GM19025 (cell line): ENCODE results near the gene NKX2-2.
A peak's percentile ranks its signal among the peaks of the same experiment; 100 is the strongest.

ENCODE experiments used
- ATAC-seq: cut with Tn5 transposase; IDR thresholded peaks from one replicate; pipeline ENCODE4 v1.9.1; 2021; ENCODE audit warnings: mild to moderate bottlenecking, low read depth, moderate library complexity; ENCODE audit not compliant: unreplicated experiment

The NKX2-2 gene

GRCh38 chr20:21513881-21514540 lies at the start of gene NKX2-2:
Gene NKX2-2, minus strand, starts transcription at chr20:21514064. Its CDS starts 395 bp downstream, at chr20:21513669.
- no peak for ATAC-seq

- ATAC-seq: no peak
Observed at GRCh38 chr20:21562656-21563055, 48.8 kb upstream of the NKX2-2 start.

- peak; percentile 83 for ATAC-seq
Observed at GRCh38 chr20:21559305-21559704, 45.4 kb upstream of the NKX2-2 start.

GRCh38 chr20:21557241-21558020 lies 43.6 kb upstream of the NKX2-2 start:
- ATAC-seq: no peak

- no peak for ATAC-seq
Observed at GRCh38 chr20:21556398-21556797, 42.5 kb upstream of the NKX2-2 start.

- no peak for ATAC-seq
Observed at GRCh38 chr20:21555470-21556120, 41.7 kb upstream of the NKX2-2 start.

GRCh38 chr20:21554985-21555384 lies 41.1 kb upstream of the NKX2-2 start:
- ATAC-seq: no peak

GRCh38 chr20:21554376-21554890 lies 40.6 kb upstream of the NKX2-2 start:
- ATAC-seq: no peak

- no peak for ATAC-seq
Observed at GRCh38 chr20:21550587-21550986, 36.7 kb upstream of the NKX2-2 start.

GRCh38 chr20:21548390-21549035 lies 34.6 kb upstream of the NKX2-2 start:
- peak; percentile 84 for ATAC-seq

- ATAC-seq: no peak
Observed at GRCh38 chr20:21546355-21546754, 32.5 kb upstream of the NKX2-2 start.

GRCh38 chr20:21539512-21539911 lies 25.6 kb upstream of the NKX2-2 start:
- ATAC-seq: no peak

GRCh38 chr20:21534886-21535285 lies 21.0 kb upstream of the NKX2-2 start:
- ATAC-seq: no peak

- no peak for ATAC-seq
Observed at GRCh38 chr20:21534453-21534852, 20.6 kb upstream of the NKX2-2 start.

- ATAC-seq: no peak
Observed at GRCh38 chr20:21529863-21530262, 16.0 kb upstream of the NKX2-2 start.

- no peak for ATAC-seq
Observed at GRCh38 chr20:21528870-21529269, 15.0 kb upstream of the NKX2-2 start.

- ATAC-seq: no peak
Observed at GRCh38 chr20:21527908-21528307, 14.0 kb upstream of the NKX2-2 start.

- no peak for ATAC-seq
Observed at GRCh38 chr20:21526776-21527175, 12.9 kb upstream of the NKX2-2 start.

GRCh38 chr20:21523895-21524294 lies 10.0 kb upstream of the NKX2-2 start:
- ATAC-seq: no peak

- ATAC-seq: no peak
Observed at GRCh38 chr20:21523281-21523868, 9.5 kb upstream of the NKX2-2 start.
